Calu3 (cell line): ENCODE measurements around the gene F5. TPM values are rescaled to one million over a fixed set of nuclear protein-coding genes. Genes with fewer than 3 reads are reported as not detected.

Source experiments
- BruUV-seq: library from RNA; stranded (reverse); fragments of 400-500 nt; replicated peaks from 2 replicates; lab custom pipeline; 2021; lab: Mats Ljungman, UMichigan
- CTCF ChIA-PET: fragments of 300-600 bp; sonication (Branson Sonifier 250); formaldehyde crosslinking; loops from one replicate; lab custom pipeline; 2022; ENCODE audit warnings: antibody characterized with exemption; lab: Charles Lee
- DNase-seq: peaks from one replicate; pipeline ENCODE4 v3.0.0; 2022
- H3K27ac Mint-ChIP-seq: one replicate; pipeline ENCODE4 v1.8.0; 2022; ENCODE audit warnings: mixed read lengths; ENCODE audit not compliant: unreplicated experiment
- H3K27me3 Mint-ChIP-seq: one replicate; pipeline ENCODE4 v1.8.0; 2022; ENCODE audit warnings: mixed read lengths; ENCODE audit not compliant: unreplicated experiment
- H3K36me3 Mint-ChIP-seq: one replicate; pipeline ENCODE4 v1.8.0; 2022; ENCODE audit warnings: mild to moderate bottlenecking, moderate library complexity, mixed read lengths; ENCODE audit not compliant: insufficient read depth, unreplicated experiment
- H3K4me1 Mint-ChIP-seq: one replicate; pipeline ENCODE4 v1.8.0; 2022; ENCODE audit warnings: mild to moderate bottlenecking, low read depth, mixed read lengths; ENCODE audit not compliant: unreplicated experiment
- H3K4me3 Mint-ChIP-seq: one replicate; pipeline ENCODE4 v1.8.0; 2022; ENCODE audit warnings: mild to moderate bottlenecking, low read depth, moderate library complexity, mixed read lengths; ENCODE audit not compliant: unreplicated experiment
- H3K9me3 Mint-ChIP-seq: one replicate; pipeline ENCODE4 v1.8.0; 2022; ENCODE audit warnings: low read depth, mixed read lengths; ENCODE audit not compliant: unreplicated experiment
- intact Hi-C: fragments of 100-400 bp; cut with micrococcal nuclease; formaldehyde crosslinking; loops from one replicate; pipeline ENCODE4 v1.10.0; 2022; ENCODE audit not compliant: unreplicated experiment
- total RNA-seq: library from RNA; stranded (reverse); gene quantifications from 2 replicates; pipeline ENCODE4 v1.2.3, GENCODE V29; 2022
- TF ChIP-seq, protein P1 (sequence below): fragments of 200-600 bp; IDR thresholded peaks from one replicate; pipeline ENCODE4 v1.8.0; 2022; ENCODE audit warnings: antibody characterized with exemption; ENCODE audit not compliant: unreplicated experiment

F5 gene
- total RNA-seq, 1 experiment from 2014 or later = 8.1 TPM

- no peak overlapping the region for H3K27ac Mint-ChIP-seq
- H3K9me3 Mint-ChIP-seq = no peaks in the 10 kb centered on the region
- TF ChIP-seq, protein P1, sequence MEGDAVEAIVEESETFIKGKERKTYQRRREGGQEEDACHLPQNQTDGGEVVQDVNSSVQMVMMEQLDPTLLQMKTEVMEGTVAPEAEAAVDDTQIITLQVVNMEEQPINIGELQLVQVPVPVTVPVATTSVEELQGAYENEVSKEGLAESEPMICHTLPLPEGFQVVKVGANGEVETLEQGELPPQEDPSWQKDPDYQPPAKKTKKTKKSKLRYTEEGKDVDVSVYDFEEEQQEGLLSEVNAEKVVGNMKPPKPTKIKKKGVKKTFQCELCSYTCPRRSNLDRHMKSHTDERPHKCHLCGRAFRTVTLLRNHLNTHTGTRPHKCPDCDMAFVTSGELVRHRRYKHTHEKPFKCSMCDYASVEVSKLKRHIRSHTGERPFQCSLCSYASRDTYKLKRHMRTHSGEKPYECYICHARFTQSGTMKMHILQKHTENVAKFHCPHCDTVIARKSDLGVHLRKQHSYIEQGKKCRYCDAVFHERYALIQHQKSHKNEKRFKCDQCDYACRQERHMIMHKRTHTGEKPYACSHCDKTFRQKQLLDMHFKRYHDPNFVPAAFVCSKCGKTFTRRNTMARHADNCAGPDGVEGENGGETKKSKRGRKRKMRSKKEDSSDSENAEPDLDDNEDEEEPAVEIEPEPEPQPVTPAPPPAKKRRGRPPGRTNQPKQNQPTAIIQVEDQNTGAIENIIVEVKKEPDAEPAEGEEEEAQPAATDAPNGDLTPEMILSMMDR = no peak
These were observed 9.8 kb upstream of the F5 start for GRCh38 chr1:169595764-169596711.

DNA sequence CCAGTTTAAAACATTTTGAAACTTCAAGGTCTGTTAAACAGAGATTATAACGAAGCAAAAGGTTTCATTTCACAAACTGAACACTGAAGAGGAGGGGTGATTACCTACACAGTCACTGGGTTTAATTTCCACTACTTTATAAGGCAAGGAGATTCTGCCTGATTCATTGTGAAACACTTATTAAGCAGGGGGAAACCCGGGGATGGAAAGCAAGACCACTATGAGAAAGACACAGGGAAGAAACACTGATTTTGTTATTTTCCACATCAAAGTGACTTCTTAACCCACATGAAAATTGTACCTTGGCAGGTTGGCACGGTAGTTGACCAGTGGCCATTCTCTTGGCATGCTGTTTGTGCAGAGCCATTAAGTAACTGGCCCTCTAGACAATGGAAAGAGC, 8.1 kb upstream of the F5 start:
- intact Hi-C loops = no loop called here
- Mint-ChIP-seq H3K27me3 (no peaks in the 10 kb centered on the region), H3K36me3 (no peaks in the 10 kb centered on the region), H3K9me3 (no peaks in the 10 kb centered on the region), H3K27ac (no peak overlapping the region), H3K4me3 (no peak overlapping the region), H3K4me1 (peaks cover 11% of the 10 kb centered on the region)
- no peak for DNase-seq
- TF ChIP-seq, protein P1 = no peak
- CTCF ChIA-PET = interaction anchor here (1.7 kb wide), 1 partner anchor 8 kb away, joined by 7 read pairs; the partner anchor contains the start of gene F5
- BruUV-seq = no TSS peak

More at GRCh38 chr1:169595764-169596711, 9.8 kb upstream of the F5 start:
- Mint-ChIP-seq H3K36me3 (no peaks in the 10 kb centered on the region), H3K27me3 (no peaks in the 10 kb centered on the region), H3K4me3 (no peak overlapping the region), H3K4me1 (peaks cover 15% of the 10 kb centered on the region)
- CTCF ChIA-PET = interaction anchor here (1.7 kb wide), 1 partner anchor 10 kb away, joined by 7 read pairs; the partner anchor contains the start of gene F5
- no TSS peak for BruUV-seq
- peak; percentile 36 for DNase-seq
- intact Hi-C loops = no loop called here

GRCh38 chr1:169590932-169591331, 4.7 kb upstream of the F5 start:
- no peak overlapping the region for H3K4me3 Mint-ChIP-seq
- H3K9me3 Mint-ChIP-seq = no peaks in the 10 kb centered on the region
- H3K4me1 Mint-ChIP-seq = peaks cover 28% of the 10 kb centered on the region
- intact Hi-C loops = no loop called here
- TF ChIP-seq, protein P1 = no peak
- BruUV-seq = no TSS peak
- CTCF ChIA-PET = no interaction called here
- H3K36me3 Mint-ChIP-seq = peaks cover 8% of the 10 kb centered on the region
- no peak overlapping the region for H3K27ac Mint-ChIP-seq
- H3K27me3 Mint-ChIP-seq = no peaks in the 10 kb centered on the region
- DNase-seq = peak; percentile 29

DNA sequence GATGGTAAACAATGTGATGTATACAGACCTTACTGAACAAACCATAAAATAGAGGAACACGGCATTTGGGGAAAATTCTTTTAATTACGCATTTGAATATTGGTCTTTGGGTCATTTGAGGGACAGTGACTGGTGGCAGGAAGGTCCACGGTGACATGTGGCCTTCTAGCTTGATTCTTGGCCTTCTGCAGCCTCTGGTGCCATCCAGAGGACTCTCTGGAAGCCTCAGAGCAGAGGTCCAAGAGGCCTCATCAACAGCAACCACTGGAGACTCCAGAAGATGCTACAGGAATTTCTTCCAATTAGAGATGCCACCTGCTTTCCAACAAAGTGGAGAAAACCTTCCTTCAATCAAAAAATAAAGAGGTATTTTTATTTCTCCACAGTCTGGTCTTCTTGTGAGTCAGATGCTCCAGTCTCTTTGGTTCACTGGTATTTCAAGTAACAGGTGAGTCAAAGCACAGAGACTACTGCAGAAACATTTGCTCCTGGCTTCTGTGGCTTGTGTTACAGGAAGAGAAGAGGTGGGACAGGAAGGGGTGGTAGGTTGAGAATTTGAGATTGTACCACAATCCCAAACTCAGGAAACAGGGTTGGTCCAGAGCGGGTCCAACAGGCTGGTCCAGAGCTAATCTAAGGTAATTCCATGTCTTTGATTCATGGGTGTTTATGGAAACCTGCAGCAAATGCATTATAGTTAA, 2.7 kb upstream of the F5 start:
- no TSS peak for BruUV-seq
- Mint-ChIP-seq H3K27ac (no peak overlapping the region), H3K9me3 (no peaks in the 10 kb centered on the region), H3K27me3 (no peaks in the 10 kb centered on the region), H3K4me3 (no peak overlapping the region), H3K4me1 (peaks cover 37% of the 10 kb centered on the region), H3K36me3 (peaks cover 8% of the 10 kb centered on the region)
- no peak for DNase-seq
- intact Hi-C loops = no loop called here
- TF ChIP-seq, protein P1 = no peak
- CTCF ChIA-PET = no interaction called here
